Lung (tissue), 12 donors: ENCODE data around the gene DCAF8. TPM values are rescaled to one million over a fixed set of nuclear protein-coding genes. Genes with fewer than 3 reads are reported as not detected.

Experiments
- ATAC-seq: fragments of 200-7000 bp; cut with Tn5 transposase; one replicate; pipeline ENCODE4 v1.9.1; 2020; ENCODE audit warnings: moderate number of reproducible peaks; ENCODE audit not compliant: insufficient read depth, low FRiP score
- DNase-seq, 3 donors: peaks; one replicate each; pipeline ENCODE4 v3.0.0-alpha.2; 2013 to 2017
- H3K27ac ChIP-seq, 2 donors: one replicate each; pipeline ENCODE4 v1.5.1; 2013; ENCODE audit warnings: mild to moderate bottlenecking in 2 of 2, moderate library complexity in 2 of 2, control low read depth in 1 of 2, inconsistent platforms in 1 of 2, low read depth in 1 of 2, low read length in 1 of 2
- H3K27me3 ChIP-seq, 3 donors: one replicate each; pipeline ENCODE4 v1.5.1; 2013; ENCODE audit warnings: low read length in 2 of 3; ENCODE audit not compliant: control insufficient read depth in 3 of 3, insufficient read depth in 3 of 3
- H3K36me3 ChIP-seq, 4 donors: one replicate each; pipeline ENCODE4 v1.5.1; 2013; ENCODE audit warnings: low read length in 4 of 4, mild to moderate bottlenecking in 1 of 4, moderate library complexity in 1 of 4; ENCODE audit not compliant: control insufficient read depth in 4 of 4, insufficient read depth in 4 of 4
- H3K4me1 ChIP-seq, 5 donors: one replicate each; pipeline ENCODE4 v1.5.1; 2013; ENCODE audit warnings: low read length in 5 of 5, mild to moderate bottlenecking in 2 of 5, moderate library complexity in 1 of 5; ENCODE audit not compliant: control insufficient read depth in 5 of 5, insufficient read depth in 5 of 5
- H3K4me3 ChIP-seq: one replicate; pipeline ENCODE4 v1.5.1; 2013; ENCODE audit warnings: mild to moderate bottlenecking, control low read depth, moderate library complexity
- H3K9ac ChIP-seq, 2 donors: one replicate each; pipeline ENCODE4 v1.5.1; 2013; ENCODE audit warnings: low read length in 2 of 2, control low read depth in 1 of 2; ENCODE audit not compliant: insufficient read depth in 1 of 2
- H3K9me3 ChIP-seq, 4 donors: one replicate each; pipeline ENCODE4 v1.5.1; 2013; ENCODE audit warnings: low read length in 3 of 4, mild to moderate bottlenecking in 1 of 4, moderate library complexity in 1 of 4; ENCODE audit not compliant: control insufficient read depth in 4 of 4, insufficient read depth in 3 of 4
- WGBS, 2 donors: extraction: QIAGEN DNeasy Blood & Tissue Kit; methylation state at CpG; one replicate each; pipeline ENCODE4 v1.1.7; 2013; 5-methylcytosine and 5-hydroxymethylcytosine counted together
- polyA plus RNA-seq, 2 donors: library from polyadenylated mRNA; stranded (reverse); fragments of 200-250 nt; gene quantifications; one replicate each; pipeline ENCODE4 v1.2.1, GENCODE V29; 2013
- total RNA-seq, 2 donors: library from RNA; depleted of rRNA in 1 of 2; stranded (reverse); fragments of >200 nt in 1 of 2; gene quantifications; one replicate each; pipeline ENCODE4 v1.2.1, GENCODE V29; 2014 to 2021
- TF ChIP-seq, protein P1 (sequence below): IDR thresholded peaks from 2 replicates; pipeline ENCODE4 v1.5.1; 2012; ENCODE audit warnings: mild to moderate bottlenecking; ENCODE audit errors: control extremely low read depth, extremely low read depth
- donor health status: control.
- donor health status: control.
- donor health status: Bipolar disorder and iron deficiency.
- donor health status: healthy.
- donor health status: DM: yes; HTN: yes; CAD: no.

The DCAF8 gene
- total and polyA plus RNA-seq, 4 donors = 64.0 to 207 (median 88.1) TPM

DNA sequence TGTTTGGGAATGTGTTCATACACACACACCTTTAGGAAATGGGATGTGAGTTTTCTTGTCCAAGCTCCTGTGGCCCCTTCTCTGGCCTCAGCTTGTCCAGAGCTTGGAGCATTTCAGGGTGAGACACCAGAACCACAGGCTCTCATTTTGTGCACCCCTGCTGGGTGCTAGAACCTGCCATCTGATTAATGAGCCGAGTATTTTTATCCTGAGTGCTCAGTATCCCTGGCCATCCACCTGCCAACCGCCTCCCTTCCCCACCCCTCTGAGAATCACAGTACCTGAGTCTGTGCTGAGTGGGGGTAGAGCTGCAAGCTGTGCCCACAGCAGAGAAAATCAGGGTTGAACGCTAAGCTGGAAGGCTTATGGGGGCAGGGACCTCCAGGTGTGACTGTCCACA, 70.6 kb downstream of the DCAF8 start:
- no peak overlapping the region for H3K4me3 ChIP-seq
- H3K36me3 ChIP-seq = no peaks in the 10 kb centered on the region
- H3K4me1 ChIP-seq = peaks cover 0 to 19% (median 3%) of the 10 kb centered on the region in 5 donors
- ATAC-seq = no peak
- no peaks in the 10 kb centered on the region for H3K27me3 ChIP-seq
- 86 to 96% methylated on average over 3 of the region's 3 CpGs for WGBS, 2 donors
- no peak for DNase-seq
- no peak overlapping the region for H3K9ac ChIP-seq
- no peaks in the 10 kb centered on the region for H3K9me3 ChIP-seq
- TF ChIP-seq, protein P1, sequence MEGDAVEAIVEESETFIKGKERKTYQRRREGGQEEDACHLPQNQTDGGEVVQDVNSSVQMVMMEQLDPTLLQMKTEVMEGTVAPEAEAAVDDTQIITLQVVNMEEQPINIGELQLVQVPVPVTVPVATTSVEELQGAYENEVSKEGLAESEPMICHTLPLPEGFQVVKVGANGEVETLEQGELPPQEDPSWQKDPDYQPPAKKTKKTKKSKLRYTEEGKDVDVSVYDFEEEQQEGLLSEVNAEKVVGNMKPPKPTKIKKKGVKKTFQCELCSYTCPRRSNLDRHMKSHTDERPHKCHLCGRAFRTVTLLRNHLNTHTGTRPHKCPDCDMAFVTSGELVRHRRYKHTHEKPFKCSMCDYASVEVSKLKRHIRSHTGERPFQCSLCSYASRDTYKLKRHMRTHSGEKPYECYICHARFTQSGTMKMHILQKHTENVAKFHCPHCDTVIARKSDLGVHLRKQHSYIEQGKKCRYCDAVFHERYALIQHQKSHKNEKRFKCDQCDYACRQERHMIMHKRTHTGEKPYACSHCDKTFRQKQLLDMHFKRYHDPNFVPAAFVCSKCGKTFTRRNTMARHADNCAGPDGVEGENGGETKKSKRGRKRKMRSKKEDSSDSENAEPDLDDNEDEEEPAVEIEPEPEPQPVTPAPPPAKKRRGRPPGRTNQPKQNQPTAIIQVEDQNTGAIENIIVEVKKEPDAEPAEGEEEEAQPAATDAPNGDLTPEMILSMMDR = no peak
- no peak overlapping the region for H3K27ac ChIP-seq

DNA sequence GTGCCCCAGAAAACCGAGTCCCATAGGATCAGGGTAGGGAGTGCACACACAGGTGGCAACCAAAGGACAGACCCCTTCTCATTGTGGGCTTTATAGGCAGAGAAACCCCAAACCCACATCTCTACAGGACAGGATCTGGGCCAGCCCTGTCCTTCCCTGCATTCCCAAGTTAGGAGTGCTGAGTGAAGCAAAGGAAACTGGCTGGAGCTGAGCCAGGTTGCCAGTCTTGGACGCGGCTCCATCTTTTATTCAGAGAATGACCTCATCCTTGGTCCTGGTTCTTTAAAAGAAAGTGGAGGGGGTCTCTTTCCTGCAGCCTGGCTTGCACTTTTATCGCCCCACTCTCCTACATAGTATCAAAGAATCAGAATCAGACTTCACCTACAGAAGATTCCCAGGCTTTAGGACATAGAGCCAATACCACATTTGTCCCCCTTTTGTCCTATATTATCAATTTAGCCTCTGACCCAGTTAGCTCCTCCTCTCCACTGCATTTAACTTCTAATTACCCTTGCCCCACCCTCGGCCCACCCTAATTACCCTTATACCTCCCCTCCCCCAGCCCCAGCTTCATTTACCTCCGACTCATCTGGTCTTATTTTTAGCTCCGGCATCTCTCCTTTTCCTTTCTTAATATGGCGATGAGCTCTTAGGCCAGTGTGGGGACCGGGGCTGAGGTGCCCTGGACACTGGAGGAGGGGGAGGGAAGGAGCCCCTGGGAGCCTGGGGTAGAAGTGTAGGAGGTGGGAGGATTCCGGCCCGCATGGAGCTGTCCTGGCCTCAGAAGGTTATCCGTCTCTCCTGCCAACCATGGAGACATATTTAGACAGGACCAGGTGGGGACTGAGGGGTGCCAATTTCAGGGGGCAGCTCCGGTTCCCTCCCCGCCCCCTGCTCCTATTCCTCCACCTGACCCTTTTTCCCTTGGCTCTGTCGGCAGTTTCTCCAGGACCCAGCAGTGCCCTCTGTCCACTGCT, 72.4 kb downstream of the DCAF8 start, which contains the start of gene CASQ1:
CASQ1 (plus strand) TSS at position 927 of the 977 bp plus-strand sequence. CDS start 177 bp downstream, outside the sequence.
- ATAC-seq (no peak), DNase-seq (peak; percentile 73 to 85 (median 80))
- Histone ChIP-seq H3K4me3 (no peak within 1 kb of the TSS), H3K9ac (no peak within 1 kb of the TSS), H3K27ac (peak within 1 kb of the TSS in 1 of 2 donors; percentile 21), H3K9me3 (no peaks in the 10 kb centered on the region), H3K36me3 (no peaks in the 10 kb centered on the region), H3K27me3 (no peaks in the 10 kb centered on the region), H3K4me1 (peaks cover 0 to 19% (median 3%) of the 10 kb centered on the region in 5 donors)
- TF ChIP-seq, protein P1 = no peak
- 70 to 86% methylated on average over 15 of the region's 15 CpGs for WGBS, 2 donors

DNA sequence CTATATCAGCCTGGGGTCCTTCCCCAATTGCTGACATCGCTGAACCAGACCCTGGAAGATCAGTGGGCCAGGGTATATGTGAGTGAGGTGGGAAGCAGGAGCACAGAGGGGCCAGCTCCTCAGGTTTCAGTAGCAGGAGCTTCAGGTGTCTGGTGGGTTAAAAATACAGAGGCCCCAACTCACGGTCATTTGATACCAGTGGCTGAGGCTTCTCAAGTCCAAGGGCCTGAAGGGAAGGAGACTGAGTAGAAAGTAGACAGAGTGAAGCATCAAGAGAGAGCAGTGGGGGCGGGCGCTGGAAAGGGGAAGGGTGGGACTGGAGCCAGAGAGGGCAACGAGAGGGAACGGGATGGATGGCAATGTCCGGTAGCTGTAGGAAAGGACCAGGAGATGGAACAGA, 74.0 kb downstream of the DCAF8 start:
- Histone ChIP-seq H3K36me3 (no peaks in the 10 kb centered on the region), H3K9me3 (no peaks in the 10 kb centered on the region), H3K9ac (no peak overlapping the region), H3K4me1 (peaks cover 0 to 16% (median 3%) of the 10 kb centered on the region in 5 donors), H3K27me3 (no peaks in the 10 kb centered on the region), H3K27ac (no peak overlapping the region), H3K4me3 (no peak overlapping the region)
- ATAC-seq = no peak
- TF ChIP-seq, protein P1 = no peak
- DNase-seq = no peak
- 88 to 90% methylated on average over 7 of the region's 7 CpGs for WGBS, 2 donors
